SK-N-SH treated with all-trans-retinoic acid at 6 μM for 48 hours (cell line): Measurements from ENCODE around the gene DGCR2.

ENCODE experiments used
- ATAC-seq: fragments of 200-7000 bp; cut with Tn5 transposase; 3 replicates; pipeline ENCODE4 v1.9.1; 2020; ENCODE audit warnings: mild to moderate bottlenecking, moderate library complexity
- ARNTL ChIP-seq: fragments of 450-650 bp; formaldehyde crosslinking; IDR thresholded peaks from 2 replicates; pipeline ENCODE4 v1.5.0; 2020; ENCODE audit warnings: low read depth, mild to moderate bottlenecking, moderate library complexity, borderline replicate concordance
- BACH2 ChIP-seq: fragments of 250-450 bp; sonication (Bioruptor Pico); IDR thresholded peaks from 2 replicates; pipeline ENCODE4 v1.9.0; 2021; ENCODE audit warnings: mild to moderate bottlenecking, borderline replicate concordance
- CSDC2 ChIP-seq: fragments of 250-450 bp; sonication (Bioruptor Pico); IDR thresholded peaks from 2 replicates; pipeline ENCODE4 v1.5.0; 2020; ENCODE audit warnings: mild to moderate bottlenecking, moderate library complexity
- ESRRG ChIP-seq: fragments of 250-450 bp; sonication (Bioruptor Pico); IDR thresholded peaks from 2 replicates; pipeline ENCODE4 v1.6.1; 2021; ENCODE audit warnings: mild to moderate bottlenecking
- GLIS3 ChIP-seq: fragments of 250-450 bp; sonication (Bioruptor Pico); IDR thresholded peaks from 2 replicates; pipeline ENCODE4 v1.5.0; 2020; ENCODE audit warnings: mild to moderate bottlenecking, moderate library complexity
- ISL1 ChIP-seq: fragments of 250-450 bp; sonication (Bioruptor Pico); IDR thresholded peaks from 2 replicates; pipeline ENCODE4 v2.1.2; 2022; ENCODE audit warnings: mild to moderate bottlenecking, moderate library complexity
- OSR1 ChIP-seq: fragments of 250-450 bp; sonication (Bioruptor Pico); IDR thresholded peaks from 2 replicates; pipeline ENCODE4 v1.8.0; 2022; ENCODE audit warnings: moderate library complexity, mild to moderate bottlenecking, inconsistent platforms
- PPARA ChIP-seq: fragments of 250-450 bp; sonication (Bioruptor Pico); IDR thresholded peaks from 2 replicates; pipeline ENCODE4 v1.5.0; 2020; ENCODE audit warnings: mild to moderate bottlenecking, borderline replicate concordance
- RARB ChIP-seq: fragments of 250-450 bp; sonication (Bioruptor Pico); IDR thresholded peaks from 2 replicates; pipeline ENCODE4 v1.8.0; 2021; ENCODE audit warnings: mild to moderate bottlenecking, moderate library complexity
- SNAI2 ChIP-seq: fragments of 250-450 bp; sonication (Bioruptor Pico); IDR thresholded peaks from 2 replicates; pipeline ENCODE4 v1.5.0; 2020; ENCODE audit warnings: mild to moderate bottlenecking, moderate library complexity
- ZC3H10 ChIP-seq: fragments of 250-450 bp; sonication (Bioruptor Pico); IDR thresholded peaks from 2 replicates; pipeline ENCODE4 v1.5.1; 2021; ENCODE audit warnings: mild to moderate bottlenecking, moderate library complexity
- ZFP3 ChIP-seq: fragments of 250-450 bp; sonication (Bioruptor Pico); IDR thresholded peaks from 2 replicates; pipeline ENCODE4 v1.5.0; 2020; ENCODE audit warnings: mild to moderate bottlenecking, moderate library complexity
- ZNF565 ChIP-seq: fragments of 450-650 bp; formaldehyde crosslinking; conservative IDR thresholded peaks from 2 replicates; pipeline ENCODE4 v1.5.0; 2020; ENCODE audit warnings: low read depth, mild to moderate bottlenecking, moderate library complexity
- ZNF70 ChIP-seq: fragments of 450-650 bp; formaldehyde crosslinking; IDR thresholded peaks from 2 replicates; pipeline ENCODE4 v1.5.0; 2020; ENCODE audit warnings: mild to moderate bottlenecking, moderate library complexity
- ZNF8 ChIP-seq: fragments of 450-650 bp; formaldehyde crosslinking; IDR thresholded peaks from 2 replicates; pipeline ENCODE4 v1.5.0; 2020; ENCODE audit warnings: mild to moderate bottlenecking, moderate library complexity
- TF ChIP-seq, protein P1 (sequence below): fragments of 250-450 bp; sonication (Bioruptor Pico); IDR thresholded peaks from 2 replicates; pipeline ENCODE4 v1.5.1; 2020; ENCODE audit warnings: low read depth, mild to moderate bottlenecking, moderate library complexity
- TF ChIP-seq, protein P2 (sequence below): fragments of 250-450 bp; sonication (Bioruptor Pico); IDR thresholded peaks from 2 replicates; pipeline ENCODE4 v1.5.1; 2021; ENCODE audit warnings: mild to moderate bottlenecking, moderate library complexity
- TF ChIP-seq, protein P3 (sequence below): fragments of 250-450 bp; sonication (Bioruptor Pico); IDR thresholded peaks from 2 replicates; pipeline ENCODE4 v1.8.0; 2021; ENCODE audit warnings: low read depth, mild to moderate bottlenecking, moderate library complexity, borderline replicate concordance
- TF ChIP-seq, protein P4 (sequence below): fragments of 250-450 bp; sonication (Bioruptor Pico); IDR thresholded peaks from 2 replicates; pipeline ENCODE4 v1.5.0; 2020; ENCODE audit warnings: mild to moderate bottlenecking, moderate library complexity
- TF ChIP-seq, protein P5 (sequence below): fragments of 250-450 bp; sonication (Bioruptor Pico); IDR thresholded peaks from 2 replicates; pipeline ENCODE4 v1.8.0; 2020; ENCODE audit warnings: mild to moderate bottlenecking, moderate library complexity, borderline replicate concordance

The DGCR2 gene

DNA sequence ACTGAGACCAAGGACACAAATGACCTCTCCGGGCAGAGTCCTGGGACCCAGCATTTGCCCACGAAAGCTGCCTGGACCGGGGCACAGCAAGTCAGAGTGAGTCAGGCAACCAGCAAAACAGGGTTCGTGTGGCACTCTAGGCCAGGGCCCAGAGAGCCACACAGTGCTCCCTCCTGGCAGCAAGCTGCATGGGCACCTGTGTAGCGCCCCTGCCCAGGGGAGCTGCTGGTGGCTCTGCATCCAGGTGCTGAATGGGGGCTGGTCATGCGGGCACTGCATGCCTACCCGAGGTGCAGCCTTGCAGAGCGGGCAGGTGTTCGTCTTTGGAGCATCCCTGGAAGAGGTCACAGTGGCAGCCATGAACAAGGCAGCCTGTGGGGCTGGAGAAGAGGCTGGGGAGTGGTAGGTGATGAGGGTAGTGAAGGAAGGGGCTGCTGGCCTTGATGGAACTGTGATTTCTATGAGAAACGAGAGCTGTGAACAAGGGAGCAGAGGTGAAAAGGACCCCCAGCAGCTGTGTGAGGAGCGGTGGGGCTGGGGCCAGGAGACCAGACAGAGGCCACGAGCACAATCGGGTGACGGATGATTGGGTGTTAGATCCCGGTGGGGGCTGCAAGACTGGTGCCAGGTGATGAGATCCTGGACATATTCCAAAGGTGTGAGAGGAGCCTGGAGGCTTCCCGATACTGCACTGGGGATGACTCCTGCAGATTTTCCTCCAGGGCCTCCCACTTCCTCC is 63.3 kb downstream of the DGCR2 start (continued):
- TF ChIP-seq, protein P1, sequence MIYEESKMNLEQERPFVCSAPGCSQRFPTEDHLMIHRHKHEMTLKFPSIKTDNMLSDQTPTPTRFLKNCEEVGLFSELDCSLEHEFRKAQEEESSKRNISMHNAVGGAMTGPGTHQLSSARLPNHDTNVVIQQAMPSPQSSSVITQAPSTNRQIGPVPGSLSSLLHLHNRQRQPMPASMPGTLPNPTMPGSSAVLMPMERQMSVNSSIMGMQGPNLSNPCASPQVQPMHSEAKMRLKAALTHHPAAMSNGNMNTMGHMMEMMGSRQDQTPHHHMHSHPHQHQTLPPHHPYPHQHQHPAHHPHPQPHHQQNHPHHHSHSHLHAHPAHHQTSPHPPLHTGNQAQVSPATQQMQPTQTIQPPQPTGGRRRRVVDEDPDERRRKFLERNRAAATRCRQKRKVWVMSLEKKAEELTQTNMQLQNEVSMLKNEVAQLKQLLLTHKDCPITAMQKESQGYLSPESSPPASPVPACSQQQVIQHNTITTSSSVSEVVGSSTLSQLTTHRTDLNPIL (CRISPR knock-in tag): no peak
- TF ChIP-seq OSR1: no peak
- TF ChIP-seq ZNF8 (CRISPR knock-in tag): no peak
- no peak for TF ChIP-seq ZNF70
- TF ChIP-seq CSDC2 (CRISPR knock-in tag): no peak

DNA sequence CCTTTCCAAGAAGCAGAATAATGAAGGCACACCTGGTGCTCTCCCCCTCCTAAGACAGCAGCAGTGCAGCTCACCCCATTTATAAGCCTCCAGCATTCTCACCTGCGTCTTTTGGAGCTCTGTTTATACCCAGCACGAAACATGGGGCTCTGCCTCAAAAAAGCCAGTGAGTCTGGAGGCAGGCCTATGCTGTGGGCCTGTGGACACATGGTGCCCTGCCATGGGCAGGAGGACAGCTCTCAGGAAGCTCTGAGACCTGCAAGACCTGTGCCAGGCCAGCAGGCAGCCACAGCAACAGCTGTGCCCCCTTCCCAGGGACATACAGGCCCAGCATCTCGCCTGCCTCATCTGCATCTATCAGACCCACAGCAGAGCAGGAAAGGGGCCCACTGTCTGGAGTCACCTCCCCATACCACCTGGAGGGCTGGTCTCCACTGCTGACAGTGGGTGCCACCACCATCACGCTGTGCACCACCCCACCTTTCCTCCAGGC is 64.2 kb downstream of the DGCR2 start:
- ATAC-seq: no peak
- no peak for TF ChIP-seq PPARA (CRISPR knock-in tag)
- no peak for TF ChIP-seq SNAI2 (CRISPR knock-in tag)
- no peak for TF ChIP-seq BACH2
- TF ChIP-seq ZC3H10 (CRISPR knock-in tag): no peak
- TF ChIP-seq OSR1: no peak
- TF ChIP-seq CSDC2 (CRISPR knock-in tag): no peak
- TF ChIP-seq, protein P2, sequence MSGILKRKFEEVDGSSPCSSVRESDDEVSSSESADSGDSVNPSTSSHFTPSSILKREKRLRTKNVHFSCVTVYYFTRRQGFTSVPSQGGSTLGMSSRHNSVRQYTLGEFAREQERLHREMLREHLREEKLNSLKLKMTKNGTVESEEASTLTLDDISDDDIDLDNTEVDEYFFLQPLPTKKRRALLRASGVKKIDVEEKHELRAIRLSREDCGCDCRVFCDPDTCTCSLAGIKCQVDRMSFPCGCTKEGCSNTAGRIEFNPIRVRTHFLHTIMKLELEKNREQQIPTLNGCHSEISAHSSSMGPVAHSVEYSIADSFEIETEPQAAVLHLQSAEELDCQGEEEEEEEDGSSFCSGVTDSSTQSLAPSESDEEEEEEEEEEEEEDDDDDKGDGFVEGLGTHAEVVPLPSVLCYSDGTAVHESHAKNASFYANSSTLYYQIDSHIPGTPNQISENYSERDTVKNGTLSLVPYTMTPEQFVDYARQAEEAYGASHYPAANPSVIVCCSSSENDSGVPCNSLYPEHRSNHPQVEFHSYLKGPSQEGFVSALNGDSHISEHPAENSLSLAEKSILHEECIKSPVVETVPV: no peak
- TF ChIP-seq GLIS3 (CRISPR knock-in tag): no peak
- TF ChIP-seq ESRRG (CRISPR knock-in tag): no peak
- TF ChIP-seq, protein P1 (CRISPR knock-in tag): no peak

DNA sequence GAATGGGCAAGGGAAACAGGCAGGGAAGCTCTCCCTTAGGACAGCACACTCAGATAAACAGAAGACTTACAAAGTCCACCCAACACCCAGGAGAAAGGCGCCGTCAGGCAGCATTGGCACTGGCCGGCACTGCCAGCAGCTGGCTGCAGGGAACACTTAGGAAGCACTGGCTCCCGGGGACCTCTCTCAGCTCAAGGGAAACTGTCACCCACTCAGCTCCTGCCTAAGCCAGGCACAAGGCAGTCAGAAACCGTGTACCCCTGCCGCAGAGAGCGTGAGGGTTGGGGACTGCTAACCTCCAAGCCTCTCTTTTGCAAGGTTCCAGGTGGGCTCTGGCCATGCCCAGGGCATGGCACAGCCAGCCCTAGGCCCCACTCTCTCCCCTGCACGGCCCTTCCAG is 64.7 kb downstream of the DGCR2 start:
- ATAC-seq: no peak
- TF ChIP-seq, protein P3, sequence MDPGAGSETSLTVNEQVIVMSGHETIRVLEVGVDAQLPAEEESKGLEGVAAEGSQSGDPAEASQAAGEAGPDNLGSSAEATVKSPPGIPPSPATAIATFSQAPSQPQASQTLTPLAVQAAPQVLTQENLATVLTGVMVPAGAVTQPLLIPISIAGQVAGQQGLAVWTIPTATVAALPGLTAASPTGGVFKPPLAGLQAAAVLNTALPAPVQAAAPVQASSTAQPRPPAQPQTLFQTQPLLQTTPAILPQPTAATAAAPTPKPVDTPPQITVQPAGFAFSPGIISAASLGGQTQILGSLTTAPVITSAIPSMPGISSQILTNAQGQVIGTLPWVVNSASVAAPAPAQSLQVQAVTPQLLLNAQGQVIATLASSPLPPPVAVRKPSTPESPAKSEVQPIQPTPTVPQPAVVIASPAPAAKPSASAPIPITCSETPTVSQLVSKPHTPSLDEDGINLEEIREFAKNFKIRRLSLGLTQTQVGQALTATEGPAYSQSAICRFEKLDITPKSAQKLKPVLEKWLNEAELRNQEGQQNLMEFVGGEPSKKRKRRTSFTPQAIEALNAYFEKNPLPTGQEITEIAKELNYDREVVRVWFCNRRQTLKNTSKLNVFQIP (CRISPR knock-in tag): no peak
- TF ChIP-seq ISL1 (CRISPR knock-in tag) (no peak), ZFP3 (no peak), CSDC2 (CRISPR knock-in tag) (no peak), ZC3H10 (CRISPR knock-in tag) (no peak), PPARA (CRISPR knock-in tag) (no peak)
- TF ChIP-seq, protein P4, sequence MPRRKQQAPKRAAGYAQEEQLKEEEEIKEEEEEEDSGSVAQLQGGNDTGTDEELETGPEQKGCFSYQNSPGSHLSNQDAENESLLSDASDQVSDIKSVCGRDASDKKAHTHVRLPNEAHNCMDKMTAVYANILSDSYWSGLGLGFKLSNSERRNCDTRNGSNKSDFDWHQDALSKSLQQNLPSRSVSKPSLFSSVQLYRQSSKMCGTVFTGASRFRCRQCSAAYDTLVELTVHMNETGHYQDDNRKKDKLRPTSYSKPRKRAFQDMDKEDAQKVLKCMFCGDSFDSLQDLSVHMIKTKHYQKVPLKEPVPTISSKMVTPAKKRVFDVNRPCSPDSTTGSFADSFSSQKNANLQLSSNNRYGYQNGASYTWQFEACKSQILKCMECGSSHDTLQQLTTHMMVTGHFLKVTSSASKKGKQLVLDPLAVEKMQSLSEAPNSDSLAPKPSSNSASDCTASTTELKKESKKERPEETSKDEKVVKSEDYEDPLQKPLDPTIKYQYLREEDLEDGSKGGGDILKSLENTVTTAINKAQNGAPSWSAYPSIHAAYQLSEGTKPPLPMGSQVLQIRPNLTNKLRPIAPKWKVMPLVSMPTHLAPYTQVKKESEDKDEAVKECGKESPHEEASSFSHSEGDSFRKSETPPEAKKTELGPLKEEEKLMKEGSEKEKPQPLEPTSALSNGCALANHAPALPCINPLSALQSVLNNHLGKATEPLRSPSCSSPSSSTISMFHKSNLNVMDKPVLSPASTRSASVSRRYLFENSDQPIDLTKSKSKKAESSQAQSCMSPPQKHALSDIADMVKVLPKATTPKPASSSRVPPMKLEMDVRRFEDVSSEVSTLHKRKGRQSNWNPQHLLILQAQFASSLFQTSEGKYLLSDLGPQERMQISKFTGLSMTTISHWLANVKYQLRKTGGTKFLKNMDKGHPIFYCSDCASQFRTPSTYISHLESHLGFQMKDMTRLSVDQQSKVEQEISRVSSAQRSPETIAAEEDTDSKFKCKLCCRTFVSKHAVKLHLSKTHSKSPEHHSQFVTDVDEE: no peak

DNA sequence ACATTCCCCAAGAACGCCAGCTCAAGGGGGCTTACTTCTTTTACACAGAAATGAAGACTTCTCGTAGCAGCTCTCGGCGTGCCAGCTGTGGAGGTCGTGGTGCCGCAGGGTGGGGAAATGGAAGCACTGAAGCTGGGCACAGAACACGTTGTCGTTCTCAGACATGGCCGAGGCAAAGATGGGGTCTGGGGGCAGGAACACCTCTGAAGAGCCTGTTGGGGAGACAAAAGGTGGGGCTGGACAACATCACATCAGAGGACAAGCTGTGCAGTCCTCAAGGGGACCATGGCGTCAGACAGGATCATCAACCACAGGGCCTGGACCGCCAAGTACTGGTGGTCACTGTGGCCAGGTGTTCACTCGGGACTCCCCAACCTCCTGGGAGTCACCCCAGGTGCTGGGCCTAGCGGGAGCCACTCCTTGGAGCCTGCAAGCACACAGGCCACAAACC is 65.2 kb downstream of the DGCR2 start:
- ATAC-seq: no peak
- TF ChIP-seq, protein P5, sequence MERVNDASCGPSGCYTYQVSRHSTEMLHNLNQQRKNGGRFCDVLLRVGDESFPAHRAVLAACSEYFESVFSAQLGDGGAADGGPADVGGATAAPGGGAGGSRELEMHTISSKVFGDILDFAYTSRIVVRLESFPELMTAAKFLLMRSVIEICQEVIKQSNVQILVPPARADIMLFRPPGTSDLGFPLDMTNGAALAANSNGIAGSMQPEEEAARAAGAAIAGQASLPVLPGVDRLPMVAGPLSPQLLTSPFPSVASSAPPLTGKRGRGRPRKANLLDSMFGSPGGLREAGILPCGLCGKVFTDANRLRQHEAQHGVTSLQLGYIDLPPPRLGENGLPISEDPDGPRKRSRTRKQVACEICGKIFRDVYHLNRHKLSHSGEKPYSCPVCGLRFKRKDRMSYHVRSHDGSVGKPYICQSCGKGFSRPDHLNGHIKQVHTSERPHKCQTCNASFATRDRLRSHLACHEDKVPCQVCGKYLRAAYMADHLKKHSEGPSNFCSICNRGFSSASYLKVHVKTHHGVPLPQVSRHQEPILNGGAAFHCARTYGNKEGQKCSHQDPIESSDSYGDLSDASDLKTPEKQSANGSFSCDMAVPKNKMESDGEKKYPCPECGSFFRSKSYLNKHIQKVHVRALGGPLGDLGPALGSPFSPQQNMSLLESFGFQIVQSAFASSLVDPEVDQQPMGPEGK (CRISPR knock-in tag): no peak
- TF ChIP-seq SNAI2 (CRISPR knock-in tag): no peak
- TF ChIP-seq RARB: no peak
- TF ChIP-seq ZFP3: no peak
- TF ChIP-seq ZC3H10 (CRISPR knock-in tag): no peak
- TF ChIP-seq OSR1: no peak
- TF ChIP-seq ARNTL (CRISPR knock-in tag): no peak
- TF ChIP-seq, protein P3 (CRISPR knock-in tag): no peak
- TF ChIP-seq ZNF70: no peak
- no peak for TF ChIP-seq PPARA (CRISPR knock-in tag)
- no peak for TF ChIP-seq ZNF565
- TF ChIP-seq ISL1 (CRISPR knock-in tag): no peak
- TF ChIP-seq ZNF8 (CRISPR knock-in tag): no peak
